Heart left ventricle (tissue), 16 donors: Measurements from ENCODE around the gene IL12A. TPM values are rescaled to one million over a fixed set of nuclear protein-coding genes. Genes with fewer than 3 reads are reported as not detected.

Source experiments
- ATAC-seq, 4 donors: fragments of 200-7000 bp; cut with Tn5 transposase; one replicate each; pipeline ENCODE4 v1.9.1; 2020 to 2022; ENCODE audit warnings: moderate library complexity in 4 of 4, mild to moderate bottlenecking in 3 of 4, moderate number of reproducible peaks in 1 of 4
- DNase-seq, 5 donors: peaks; one replicate each; pipeline ENCODE4 v3.0.0-alpha.2; 2020
- H3K27ac ChIP-seq, 12 donors: fragments of 200-600 bp; sonication (generic) in 4 of 12; one replicate each; pipeline versions ENCODE4 v1.5.0 to v1.8.0; 2016 to 2022; ENCODE audit warnings: mild to moderate bottlenecking in 2 of 12
- H3K27me3 ChIP-seq, 9 donors: fragments of 200-600 bp; sonication (generic) in 2 of 9; one replicate each; pipeline versions ENCODE4 v1.5.1 to v1.8.0; 2016 to 2022; ENCODE audit warnings: mild to moderate bottlenecking in 3 of 9
- H3K36me3 ChIP-seq, 9 donors: fragments of 200-600 bp; sonication (generic) in 2 of 9; one replicate each; pipeline versions ENCODE4 v1.5.0 to v1.8.0; 2018 to 2022; ENCODE audit warnings: mild to moderate bottlenecking in 2 of 9
- H3K4me1 ChIP-seq, 12 donors: fragments of 200-600 bp; sonication (generic) in 4 of 12; one replicate each; pipeline versions ENCODE4 v1.5.0 to v1.8.0; 2016 to 2022; ENCODE audit warnings: mild to moderate bottlenecking in 3 of 12
- H3K4me3 ChIP-seq, 12 donors: fragments of 200-600 bp; sonication (generic) in 4 of 12; one replicate each; pipeline versions ENCODE4 v1.5.0 to v1.8.0; 2017 to 2022; ENCODE audit warnings: mild to moderate bottlenecking in 9 of 12, moderate library complexity in 4 of 12
- H3K9me3 ChIP-seq, 12 donors: fragments of 200-600 bp; sonication (generic) in 4 of 12; one replicate each; pipeline versions ENCODE4 v1.5.0 to v1.8.0; 2016 to 2022; ENCODE audit warnings: mild to moderate bottlenecking in 1 of 12
- CTCF ChIP-seq, 12 donors: fragments of 200-600 bp; sonication (generic) in 4 of 12; IDR thresholded peaks; one replicate each; pipeline versions ENCODE4 v1.5.0 to v1.8.0; 2018 to 2022; ENCODE audit warnings: antibody characterized with exemption in 12 of 12, mild to moderate bottlenecking in 5 of 12
- POLR2A ChIP-seq, 2 donors: fragments of 450-650 bp; IDR thresholded peaks; one replicate each; pipeline ENCODE4 v1.6.1; 2017; ENCODE audit warnings: antibody characterized with exemption in 2 of 2, mild to moderate bottlenecking in 2 of 2, moderate library complexity in 2 of 2
- WGBS, 4 donors: extraction: QIAGEN DNeasy Blood & Tissue Kit in 2 of 4; methylation state at CpG; one replicate each; pipeline versions ENCODE4 v1.1.5 to v1.1.7; 2013 to 2018; 5-methylcytosine and 5-hydroxymethylcytosine counted together
- intact Hi-C, 10 donors: fragments of 100-400 bp; cut with DNase I; formaldehyde crosslinking; loops; one replicate each; pipeline versions ENCODE4 v1.11.1 to v1.14.2; 2022
- polyA plus RNA-seq, 2 donors: library from polyadenylated mRNA; stranded (reverse); fragments of 200-250 nt; gene quantifications; one replicate each; pipeline ENCODE4 v1.2.3, GENCODE V29; 2013
- total RNA-seq, 9 donors: library from RNA; depleted of rRNA in 2 of 9; stranded (reverse); fragments of >200 nt in 2 of 9; fragmentation: NEBNext Ultra II Directional in 3 of 9; extraction: Animal tissue kit (Norgen Biotek cat#: 25700) in 3 of 9; gene quantifications; one replicate each; pipeline versions ENCODE4 v1.1.0 to v1.2.4, GENCODE V29; 2016 to 2023
- donor health status: ischemic (EF 13 %, LVEDD 7.1; RV severe dilation, severe dysfunction).
- donor health status: healthy with polysubstance abuse.
- donor health status: DM: no; HTN: yes; CAD: no.
- donor health status: DM: no; HTN: no; CAD: no.
- donor health status: ischemic (EF 25% LVEDD 6.9; RV normal size, moderate dysfunction).
- donor health status: ischemic (EF 25% LVEDD 5.7; RV mildly dilated, moderate dysfunction).
- donor health status: healthy.
- donor health status: DM: yes; HTN: yes; CAD: no.
- donor health status: ischemic (EF 35%, LVEDD 5.7; RV mildly dilated, moderate dysfunction).
- donor health status: nonischemic (EF 11% LVEDD 7.7; RV severe dilation, severe dysfunction).
- donor health status: DM: yes; HTN: yes; CAD: no.
- donor health status: PGD.
- donor health status: ischemic (EF 29% LVEDD 5.4; RV normal size, mild dysfunction).
- donor health status: nonischemic (EF 23%, LVEDD 6.1; RV moderate dilation, normal function).

IL12A gene
- total and polyA plus RNA-seq, 11 donors = 0.42 to 3.3 (median 0.57) TPM

GRCh38 chr3:159995091-159995490, 6.5 kb downstream of the IL12A start:
- 95 to 97% (median 95%) methylated on average over 1 of the region's 1 CpG for WGBS, 4 donors
- intact Hi-C loops = loop anchor here in 1 of 10 donors (10.0 kb wide), 1 partner anchor 1150 kb away; no protein-coding TSS in a partner anchor
- TF ChIP-seq CTCF (IDR thresholded peaks at IDR 0.05) (no peak), POLR2A (IDR thresholded peaks at IDR 0.05) (no peak)
- Histone ChIP-seq H3K4me1 (peaks cover 0 to 1% (median 0%) of the 10 kb centered on the region in 12 donors), H3K27ac (no peak overlapping the region), H3K4me3 (no peak overlapping the region), H3K9me3 (peaks cover 0 to 8% (median 0%) of the 10 kb centered on the region in 12 donors), H3K36me3 (no peaks in the 10 kb centered on the region), H3K27me3 (no peaks in the 10 kb centered on the region)
- ATAC-seq (no peak), DNase-seq (no peak)

GRCh38 chr3:159996018-159996417, 7.4 kb downstream of the IL12A start:
- intact Hi-C loops = loop anchor here in 1 of 10 donors (10.0 kb wide), 1 partner anchor 1151 kb away; no protein-coding TSS in a partner anchor
- no peaks in the 10 kb centered on the region for H3K36me3 ChIP-seq
- H3K27ac ChIP-seq = no peak overlapping the region
- H3K4me1 ChIP-seq = no peaks in the 10 kb centered on the region
- DNase-seq (no peak), ATAC-seq (no peak)
- no peak overlapping the region for H3K4me3 ChIP-seq
- peaks cover 0 to 8% (median 0%) of the 10 kb centered on the region in 12 donors for H3K9me3 ChIP-seq
- no peaks in the 10 kb centered on the region for H3K27me3 ChIP-seq
- TF ChIP-seq CTCF (IDR thresholded peaks at IDR 0.05) (no peak), POLR2A (IDR thresholded peaks at IDR 0.05) (no peak)

GRCh38 chr3:159996959-159997358, 8.3 kb downstream of the IL12A start:
- Histone ChIP-seq H3K27ac (no peak overlapping the region), H3K36me3 (no peaks in the 10 kb centered on the region), H3K27me3 (no peaks in the 10 kb centered on the region), H3K4me3 (no peak overlapping the region), H3K9me3 (no peaks in the 10 kb centered on the region), H3K4me1 (no peaks in the 10 kb centered on the region)
- DNase-seq (no peak), ATAC-seq (no peak)
- no peak for TF ChIP-seq CTCF (IDR thresholded peaks at IDR 0.05)
- no peak for TF ChIP-seq POLR2A (IDR thresholded peaks at IDR 0.05)
- intact Hi-C loops = loop anchor here in 1 of 10 donors (10.0 kb wide), 1 partner anchor 1152 kb away; no protein-coding TSS in a partner anchor
- WGBS, 4 donors = 89 to 96% (median 94%) methylated on average over 7 of the region's 7 CpGs

- WGBS, 4 donors = 88 to 92% (median 90%) methylated on average over 7 of the region's 7 CpGs
- Histone ChIP-seq H3K9me3 (no peaks in the 10 kb centered on the region), H3K27ac (no peak overlapping the region), H3K36me3 (no peaks in the 10 kb centered on the region), H3K27me3 (no peaks in the 10 kb centered on the region), H3K4me1 (peaks cover 0 to 2% (median 0%) of the 10 kb centered on the region in 12 donors), H3K4me3 (no peak overlapping the region)
- DNase-seq (no peak), ATAC-seq (no peak)
- no peak for TF ChIP-seq POLR2A (IDR thresholded peaks at IDR 0.05)
- TF ChIP-seq CTCF (IDR thresholded peaks at IDR 0.05) = no peak
- intact Hi-C loops = loop anchor here in 9 of 10 donors (5.0 to 10.0 kb wide), 9 partner anchors 69 to 1156 kb away; no protein-coding TSS in a partner anchor
These were observed 12.6 kb downstream of the IL12A start for GRCh38 chr3:160001148-160001760.
